Spleen (tissue), 11 donors: ENCODE results near the gene SRSF2. TPM values are rescaled to one million over a fixed set of nuclear protein-coding genes. Genes with fewer than 3 reads are reported as not detected.

ENCODE experiments used
- DNase-seq: peaks from one replicate; pipeline ENCODE4 v3.0.0-alpha.2; 2020
- H3K27ac ChIP-seq, 8 donors: fragments of 200-600 bp; sonication (generic) in 7 of 8; 1 replicate in 4 of 8; 2 replicates in 4 of 8; pipeline versions ENCODE4 v1.5.0 to v1.8.0; 2016 to 2021; ENCODE audit warnings: inconsistent platforms in 4 of 8, mild to moderate bottlenecking in 4 of 8, moderate library complexity in 1 of 8
- H3K27me3 ChIP-seq, 7 donors: fragments of 200-600 bp; sonication (generic) in 6 of 7; replicated peaks in 1 of 7; 1 replicate in 4 of 7; 2 replicates in 3 of 7; pipeline versions ENCODE4 v1.5.0 to v1.8.0; 2016 to 2021; ENCODE audit warnings: inconsistent platforms in 3 of 7, mild to moderate bottlenecking in 1 of 7
- H3K36me3 ChIP-seq, 6 donors: fragments of 200-600 bp; sonication (generic) in 5 of 6; 1 replicate in 4 of 6; 2 replicates in 2 of 6; pipeline versions ENCODE4 v1.5.0 to v1.8.0; 2016 to 2021; ENCODE audit warnings: inconsistent platforms in 2 of 6
- H3K4me1 ChIP-seq, 6 donors: fragments of 200-600 bp; sonication (generic) in 5 of 6; 1 replicate in 3 of 6; 2 replicates in 3 of 6; pipeline versions ENCODE4 v1.5.0 to v1.8.0; 2016 to 2021; ENCODE audit warnings: inconsistent platforms in 3 of 6
- H3K4me3 ChIP-seq, 8 donors: fragments of 200-600 bp; sonication (generic) in 7 of 8; 1 replicate in 4 of 8; 2 replicates in 4 of 8; pipeline versions ENCODE4 v1.5.0 to v1.8.0; 2016 to 2021; ENCODE audit warnings: inconsistent platforms in 4 of 8, mild to moderate bottlenecking in 4 of 8, moderate library complexity in 2 of 8
- H3K9me3 ChIP-seq, 8 donors: fragments of 200-600 bp; sonication (generic) in 7 of 8; 1 replicate in 4 of 8; 2 replicates in 4 of 8; pipeline versions ENCODE4 v1.5.0 to v1.8.0; 2016 to 2021; ENCODE audit warnings: inconsistent platforms in 4 of 8
- POLR2A ChIP-seq, 3 donors: fragments of 450-650 bp; IDR thresholded peaks; one replicate each; pipeline ENCODE4 v1.5.1; 2017; ENCODE audit warnings: antibody characterized with exemption in 3 of 3, mild to moderate bottlenecking in 1 of 3
- POLR2AphosphoS5 ChIP-seq, 3 donors: sonication (generic); formaldehyde crosslinking; IDR thresholded peaks; one replicate each; pipeline ENCODE4 v1.5.1; 2017; ENCODE audit warnings: antibody characterized with exemption in 3 of 3
- WGBS, 5 donors: extraction: QIAGEN DNeasy Blood & Tissue Kit in 3 of 5; methylation state at CpG; one replicate each; pipeline versions ENCODE4 v1.1.5 to v1.1.7; 2013 to 2018; 5-methylcytosine and 5-hydroxymethylcytosine counted together
- intact Hi-C: fragments of 100-400 bp; cut with DNase I; formaldehyde crosslinking; loops from one replicate; pipeline ENCODE4 v1.15.0; 2023; ENCODE audit warnings: low total_unique reads
- polyA plus RNA-seq, 3 donors: library from polyadenylated mRNA; stranded (reverse); fragments of 200-250 nt; gene quantifications; one replicate each; pipeline ENCODE4 v1.2.1, GENCODE V29; 2013
- total RNA-seq, 7 donors: library from RNA; depleted of rRNA in 3 of 7; stranded (reverse); fragments of >200 nt in 3 of 7; fragmentation: NEBNext Ultra II Directional in 4 of 7; extraction: Animal tissue kit (Norgen Biotek cat#: 25700) in 4 of 7; gene quantifications; one replicate each; pipeline versions ENCODE4 v1.1.0 to v1.2.1, GENCODE V29; 2016 to 2021
- TF ChIP-seq, protein P1 (sequence below), 11 experiments: fragments of 200-600 bp in 7 of 11; fragments of 450-650 bp in 4 of 11; sonication (generic) in 4 of 11; IDR thresholded peaks in 8 of 11; conservative IDR thresholded peaks in 3 of 11; 1 replicate in 7 of 11; 2 replicates in 4 of 11; pipeline versions ENCODE4 v1.4.0 to v1.8.0; 2016 to 2021; ENCODE audit warnings: antibody characterized with exemption in 11 of 11, inconsistent platforms in 4 of 11, mild to moderate bottlenecking in 1 of 11
- donor health status: healthy with polysubstance abuse.
- donor health status: DM: no; HTN: no; CAD: no; lungs with moderate emphysema.
- donor health status: DM: no; HTN: no; CAD: no.
- donor health status: Bipolar disorder and iron deficiency.
- donor health status: healthy.
- donor health status: DM: no; HTN: no; CAD: no.
- donor health status: DM: yes; HTN: yes; CAD: no.

The SRSF2 gene
- total and polyA plus RNA-seq, 10 donors: 159 to 239 (median 196) TPM

DNA sequence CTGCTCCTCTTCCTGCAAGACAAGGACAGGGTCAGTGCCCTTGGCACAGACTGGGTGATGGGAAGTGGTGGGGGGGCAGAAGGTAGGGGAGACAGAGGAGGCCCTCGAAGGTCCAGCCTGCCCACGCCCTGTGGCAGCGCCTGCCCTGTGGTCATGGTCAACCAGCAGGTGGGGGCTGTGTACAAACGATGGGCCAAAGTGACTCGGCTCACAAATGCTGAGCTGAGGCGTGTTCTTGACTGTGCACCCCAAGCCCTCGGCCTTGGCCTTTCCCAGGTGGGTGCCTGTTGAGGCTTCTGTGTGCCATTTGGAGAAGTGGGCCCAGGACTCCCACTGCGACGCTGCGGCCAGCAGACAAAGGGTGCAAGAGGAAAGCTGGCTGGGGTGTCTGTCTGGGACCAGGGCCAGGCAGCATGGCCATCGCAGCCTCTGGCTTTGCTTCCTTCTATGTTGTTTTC is 48.9 kb downstream of the SRSF2 start:
- WGBS, 5 donors: 44 to 69% (median 66%) methylated on average over 10 to 11 of the region's 11 CpGs
- intact Hi-C loops: no loop called here
- DNase-seq: no peak
- Histone ChIP-seq H3K27me3 (no peaks in the 10 kb centered on the region), H3K4me1 (peaks cover 10 to 99% (median 55%) of the 10 kb centered on the region in 6 donors), H3K9me3 (no peaks in the 10 kb centered on the region), H3K4me3 (no peak overlapping the region), H3K27ac (peak overlapping the region; percentile 55 to 91 (median 85)), H3K36me3 (peaks cover 0 to 30% (median 0%) of the 10 kb centered on the region in 6 donors)
- TF ChIP-seq, protein P1, sequence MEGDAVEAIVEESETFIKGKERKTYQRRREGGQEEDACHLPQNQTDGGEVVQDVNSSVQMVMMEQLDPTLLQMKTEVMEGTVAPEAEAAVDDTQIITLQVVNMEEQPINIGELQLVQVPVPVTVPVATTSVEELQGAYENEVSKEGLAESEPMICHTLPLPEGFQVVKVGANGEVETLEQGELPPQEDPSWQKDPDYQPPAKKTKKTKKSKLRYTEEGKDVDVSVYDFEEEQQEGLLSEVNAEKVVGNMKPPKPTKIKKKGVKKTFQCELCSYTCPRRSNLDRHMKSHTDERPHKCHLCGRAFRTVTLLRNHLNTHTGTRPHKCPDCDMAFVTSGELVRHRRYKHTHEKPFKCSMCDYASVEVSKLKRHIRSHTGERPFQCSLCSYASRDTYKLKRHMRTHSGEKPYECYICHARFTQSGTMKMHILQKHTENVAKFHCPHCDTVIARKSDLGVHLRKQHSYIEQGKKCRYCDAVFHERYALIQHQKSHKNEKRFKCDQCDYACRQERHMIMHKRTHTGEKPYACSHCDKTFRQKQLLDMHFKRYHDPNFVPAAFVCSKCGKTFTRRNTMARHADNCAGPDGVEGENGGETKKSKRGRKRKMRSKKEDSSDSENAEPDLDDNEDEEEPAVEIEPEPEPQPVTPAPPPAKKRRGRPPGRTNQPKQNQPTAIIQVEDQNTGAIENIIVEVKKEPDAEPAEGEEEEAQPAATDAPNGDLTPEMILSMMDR (IDR thresholded peaks at IDR 0.05 in 8 of 11, conservative IDR thresholded peaks at IDR 0.05 in 3 of 11): no peak
- no peak for TF ChIP-seq POLR2AphosphoS5 (IDR thresholded peaks at IDR 0.05)
- no peak for TF ChIP-seq POLR2A (IDR thresholded peaks at IDR 0.05)

GRCh38 chr17:76687298-76688164 is 49.6 kb downstream of the SRSF2 start:
- H3K27me3 ChIP-seq: no peaks in the 10 kb centered on the region
- no peak overlapping the region for H3K4me3 ChIP-seq
- H3K27ac ChIP-seq: peak overlapping the region; percentile 62 to 91 (median 85)
- peaks cover 0 to 36% (median 0%) of the 10 kb centered on the region in 6 donors for H3K36me3 ChIP-seq
- intact Hi-C loops: no loop called here
- no peaks in the 10 kb centered on the region for H3K9me3 ChIP-seq
- H3K4me1 ChIP-seq: peaks cover 10 to 99% (median 55%) of the 10 kb centered on the region in 6 donors
- DNase-seq: no peak
- WGBS, 5 donors: 67 to 78% (median 70%) methylated on average over 25 to 26 of the region's 26 CpGs
- TF ChIP-seq, protein P1 (IDR thresholded peaks at IDR 0.05 in 8 of 11, conservative IDR thresholded peaks at IDR 0.05 in 3 of 11): no peak
- TF ChIP-seq POLR2AphosphoS5 (IDR thresholded peaks at IDR 0.05): peak in 1 of 3 donors; percentile 63

DNA sequence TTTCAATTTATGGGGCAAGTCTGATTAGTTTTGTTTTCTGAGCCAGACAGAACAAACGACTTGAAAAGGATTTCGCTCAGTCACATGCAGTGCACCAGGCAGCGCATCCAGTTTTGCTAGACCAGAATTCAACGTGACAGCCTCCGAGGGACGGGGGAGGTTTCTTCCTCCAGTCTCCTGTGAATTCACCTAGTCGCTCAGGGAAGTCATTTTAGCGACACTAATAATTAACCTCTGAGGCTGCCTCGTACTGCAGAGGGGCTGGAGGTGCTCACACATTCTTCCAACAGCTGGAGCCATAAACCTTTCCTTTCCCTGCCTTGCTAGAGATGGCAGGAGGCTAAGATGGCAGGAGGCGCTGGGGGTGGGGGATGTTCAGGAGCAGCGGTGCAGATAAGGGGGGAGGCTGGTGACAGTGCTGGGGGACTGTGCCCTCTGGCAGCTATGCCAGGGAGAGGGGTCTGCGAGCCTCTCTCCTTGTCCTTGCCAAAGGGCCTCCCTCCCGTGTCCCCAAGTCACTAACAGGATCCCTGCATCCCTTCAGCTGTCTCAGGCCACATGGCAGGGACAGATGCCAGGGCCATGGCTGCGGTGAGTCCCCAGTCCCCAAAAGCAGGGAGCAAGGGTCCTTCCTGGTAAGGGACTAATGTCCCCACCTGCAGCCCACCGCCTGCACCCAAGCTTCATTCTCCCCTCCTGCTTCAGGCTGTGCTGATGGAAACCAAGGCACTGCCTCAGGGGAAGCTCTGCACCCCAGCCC is 50.4 kb downstream of the SRSF2 start:
- Histone ChIP-seq H3K4me1 (peaks cover 13 to 99% (median 57%) of the 10 kb centered on the region in 6 donors), H3K4me3 (no peak overlapping the region), H3K27me3 (no peaks in the 10 kb centered on the region), H3K9me3 (no peaks in the 10 kb centered on the region), H3K36me3 (peaks cover 0 to 45% (median 0%) of the 10 kb centered on the region in 6 donors), H3K27ac (peak overlapping the region; percentile 62 to 91 (median 85))
- TF ChIP-seq POLR2A (IDR thresholded peaks at IDR 0.05) (no peak), POLR2AphosphoS5 (IDR thresholded peaks at IDR 0.05) (no peak)
- TF ChIP-seq, protein P1 (IDR thresholded peaks at IDR 0.05 in 8 of 11, conservative IDR thresholded peaks at IDR 0.05 in 3 of 11): no peak
- intact Hi-C loops: no loop called here
- DNase-seq: no peak
- 77 to 91% (median 81%) methylated on average over 12 to 15 of the region's 15 CpGs for WGBS, 5 donors
